HG03342 (cell line): ENCODE measurements around the gene PLPP2.

Experiments used
- ATAC-seq: cut with Tn5 transposase; IDR thresholded peaks from one replicate; pipeline ENCODE4 v1.9.1; 2021; ENCODE audit warnings: mild to moderate bottlenecking, moderate library complexity; ENCODE audit not compliant: unreplicated experiment

PLPP2 gene

DNA sequence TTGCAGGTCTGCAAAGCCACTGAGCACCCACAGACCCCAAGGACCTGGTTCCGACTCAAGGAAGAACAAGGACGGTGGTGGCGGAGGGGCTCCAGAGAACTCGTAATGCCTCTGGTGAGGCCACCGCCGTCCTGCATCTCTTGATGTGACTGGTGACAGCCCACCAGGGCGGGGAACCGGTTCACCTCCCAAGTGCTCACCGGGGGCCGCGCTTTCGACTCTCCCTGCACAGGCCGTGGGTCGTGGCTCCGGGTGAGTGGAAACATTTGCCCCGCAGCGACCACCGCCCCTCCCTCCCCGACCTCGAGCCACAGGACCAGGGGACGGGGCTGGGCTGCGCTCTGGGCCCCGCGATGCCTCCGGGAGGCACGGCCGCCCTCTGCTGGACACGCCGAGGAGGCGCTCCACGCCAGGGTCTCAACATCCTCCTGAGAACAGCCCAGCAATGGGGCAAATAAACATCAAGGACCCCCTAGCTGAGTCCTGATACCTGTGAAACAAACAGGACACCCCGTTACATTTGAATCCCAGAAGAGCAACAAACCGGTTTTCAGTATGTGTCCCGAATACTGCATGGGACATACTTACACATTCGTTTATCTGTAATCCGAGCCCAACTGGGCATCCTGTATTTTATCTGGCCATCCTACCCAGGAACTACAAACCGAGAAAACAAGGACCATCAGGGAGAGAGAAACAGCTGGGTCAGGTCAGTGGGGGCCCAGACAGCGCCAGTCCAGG, 3.9 kb upstream of the PLPP2 start:
- no peak for ATAC-seq

DNA sequence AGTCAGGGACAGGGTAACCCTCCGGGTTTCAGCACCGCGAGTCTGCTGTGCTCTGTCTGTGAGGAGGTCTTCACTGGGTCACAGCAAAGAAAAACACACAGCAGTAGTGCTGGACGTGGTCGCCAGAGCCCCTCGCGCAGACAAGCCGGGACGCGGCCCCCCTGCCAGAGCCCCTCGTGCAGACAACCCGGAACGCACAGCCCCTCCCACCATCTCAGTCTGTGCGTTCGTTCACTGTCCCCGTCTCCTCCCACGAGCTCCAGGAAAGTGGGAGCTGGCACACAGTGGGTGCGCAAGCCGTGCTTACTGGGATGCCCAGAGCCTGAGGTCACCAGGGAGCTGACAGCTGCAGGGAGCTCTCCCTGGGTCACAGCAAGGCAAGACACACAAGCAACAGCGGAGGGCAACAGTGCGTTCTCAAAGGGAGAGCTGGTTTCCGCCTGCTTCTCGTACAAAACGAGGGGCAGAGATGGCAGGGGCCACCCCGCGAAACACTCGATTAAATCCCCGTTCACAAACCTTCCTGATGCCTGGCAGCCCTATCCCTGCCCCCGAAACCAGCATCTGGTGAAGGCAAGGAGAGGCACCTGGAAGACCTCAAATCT, 3.2 kb upstream of the PLPP2 start:
- ATAC-seq, result no peak

DNA sequence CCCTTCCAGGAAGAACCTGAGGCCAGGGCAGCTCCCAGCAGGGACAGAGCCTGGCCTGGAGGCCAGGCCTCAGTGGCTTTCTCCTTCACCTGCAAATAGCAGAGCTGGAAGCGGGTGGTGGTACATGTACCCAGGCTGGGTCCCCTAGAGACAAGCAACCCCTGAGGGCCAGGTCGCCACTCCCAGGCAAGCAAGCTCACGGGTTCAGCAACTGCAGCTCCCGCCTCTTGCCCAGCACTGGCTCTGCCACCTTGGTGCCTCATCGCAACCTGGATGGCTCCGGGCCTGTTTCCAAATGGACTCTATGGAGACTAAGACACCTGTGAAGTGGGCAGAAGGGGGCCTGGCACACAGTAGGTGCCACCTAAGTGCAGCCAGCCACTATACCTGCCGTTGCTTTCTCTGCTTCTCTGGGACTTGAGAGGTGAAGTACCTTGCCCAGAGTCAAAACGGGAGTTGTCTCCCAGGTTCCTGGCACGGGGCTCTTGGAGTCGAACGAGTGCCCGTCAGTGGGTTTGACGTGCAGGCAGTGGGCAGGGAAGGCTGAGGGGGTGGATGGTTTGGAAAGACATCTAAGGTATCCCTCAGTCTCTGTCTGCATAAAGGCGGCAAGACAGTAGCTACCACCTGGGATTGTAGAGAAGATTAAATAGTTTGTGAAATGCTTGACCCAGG, 2.4 kb upstream of the PLPP2 start:
- no peak for ATAC-seq

DNA sequence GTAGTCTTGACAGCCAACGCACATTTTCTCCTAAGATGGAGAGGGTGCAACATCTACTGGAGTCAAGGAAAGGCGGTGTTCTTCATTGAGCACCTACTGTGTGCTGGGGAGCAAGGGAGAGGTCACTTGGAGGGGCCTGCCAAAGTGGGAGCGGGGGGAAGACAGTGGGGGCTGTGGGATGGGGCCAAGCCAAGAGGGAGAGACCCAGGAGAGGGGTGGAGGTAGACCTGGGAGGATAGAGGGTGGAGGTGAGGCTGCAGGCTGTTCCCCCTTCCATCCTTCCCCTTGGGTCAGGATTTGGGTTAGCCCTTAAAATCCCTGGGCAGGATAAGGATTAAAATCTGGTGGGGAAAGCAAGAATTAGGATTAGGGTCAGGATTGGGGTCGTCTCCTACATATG, 1.7 kb upstream of the PLPP2 start:
- no peak for ATAC-seq

DNA sequence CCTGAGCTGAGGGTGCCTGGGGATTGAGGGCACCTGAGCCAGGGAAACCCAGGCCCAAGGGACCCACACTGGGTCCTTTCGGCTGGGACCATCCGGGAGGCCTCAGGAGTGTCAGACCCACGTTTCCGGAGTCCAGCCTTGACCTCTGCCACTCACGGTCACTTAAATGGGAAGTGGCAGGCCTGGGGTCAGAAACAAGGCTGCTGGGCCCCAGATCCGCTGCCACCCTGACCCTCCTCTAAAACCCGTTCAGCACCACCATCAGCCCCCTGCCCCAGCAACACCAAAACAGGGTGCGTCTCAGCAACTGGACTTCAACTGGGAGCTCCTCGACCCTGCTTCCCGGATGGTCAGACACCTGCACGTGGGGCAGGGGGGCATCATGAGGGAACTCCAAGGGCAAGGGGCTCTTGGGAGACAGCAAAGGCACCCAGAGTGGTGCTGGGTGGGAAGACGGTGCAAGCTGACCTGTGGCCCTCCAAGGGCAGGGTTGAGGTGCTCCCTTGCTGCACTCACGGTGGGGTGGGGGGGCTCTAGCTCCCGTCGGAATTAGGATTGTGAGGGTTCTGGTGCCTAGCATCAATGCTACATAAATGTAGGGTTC, 1.2 kb upstream of the PLPP2 start:
- no peak for ATAC-seq

DNA sequence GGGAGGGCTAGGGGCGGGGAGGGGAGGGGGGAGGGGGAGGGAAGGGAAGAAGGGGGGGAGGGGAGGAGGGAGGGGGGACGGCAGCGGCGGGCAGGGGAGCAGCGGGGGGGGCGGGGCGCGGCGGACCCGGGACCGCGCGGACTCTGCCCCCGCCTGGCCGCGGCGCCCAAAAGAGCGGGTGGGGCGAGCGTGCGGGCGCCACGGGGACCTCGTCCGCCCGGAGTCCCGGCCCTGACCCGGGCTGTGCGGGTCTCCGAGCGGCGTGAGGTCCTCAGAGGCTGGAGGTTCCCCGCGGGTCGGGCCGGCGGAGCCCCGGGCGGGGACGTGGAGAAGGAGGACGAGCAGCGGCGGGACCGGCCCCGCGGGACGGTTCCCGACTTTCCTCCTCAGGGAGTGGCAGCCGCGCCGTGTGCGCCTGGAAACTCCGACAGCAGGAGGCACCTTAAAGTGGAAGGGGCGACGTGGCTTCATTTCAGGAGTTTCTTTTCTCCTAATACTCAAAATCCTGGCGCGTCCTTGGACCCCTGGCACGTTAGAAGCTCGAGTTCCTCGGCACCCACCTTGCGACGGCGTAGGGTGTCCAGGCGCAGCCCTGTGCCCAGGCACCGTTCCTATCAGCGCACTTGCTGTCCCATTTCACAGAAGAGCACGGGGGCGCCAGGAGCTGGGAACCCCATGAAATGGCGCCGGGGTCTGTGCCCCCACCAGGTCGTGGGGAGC, 518 bp upstream of the PLPP2 start:
- ATAC-seq, result no peak

DNA sequence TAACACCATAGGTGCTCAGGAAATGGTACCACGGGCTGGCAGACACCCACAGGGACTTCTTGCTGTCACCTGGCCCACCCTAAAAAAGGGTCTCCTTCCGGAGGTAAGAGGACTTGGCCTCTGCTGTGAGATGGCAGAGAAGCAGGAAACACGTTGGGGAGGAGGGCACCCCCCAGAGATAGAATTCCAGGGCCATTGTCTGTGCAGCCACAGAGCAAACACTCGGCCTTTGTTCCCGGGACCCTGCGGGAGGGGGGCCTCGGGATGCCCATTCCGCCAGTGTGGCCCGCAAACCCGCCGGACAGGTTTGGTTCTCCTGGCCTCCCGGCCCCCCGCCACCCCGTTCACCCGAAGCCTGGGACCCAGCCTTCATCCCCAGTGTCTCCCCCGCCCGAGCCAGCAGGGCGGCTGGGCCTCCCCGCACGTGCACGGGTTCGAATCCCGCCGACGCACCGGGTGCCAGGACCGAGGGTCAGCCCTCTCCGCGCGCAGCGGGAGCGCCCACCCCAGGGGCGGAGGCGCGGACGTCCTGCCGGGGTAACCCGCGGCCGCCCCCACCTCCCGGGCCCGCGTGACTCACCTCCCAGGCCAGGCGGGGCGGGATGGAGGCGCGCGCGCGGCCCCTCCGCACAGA, 714 bp downstream of the PLPP2 start:
- ATAC-seq, result no peak

DNA sequence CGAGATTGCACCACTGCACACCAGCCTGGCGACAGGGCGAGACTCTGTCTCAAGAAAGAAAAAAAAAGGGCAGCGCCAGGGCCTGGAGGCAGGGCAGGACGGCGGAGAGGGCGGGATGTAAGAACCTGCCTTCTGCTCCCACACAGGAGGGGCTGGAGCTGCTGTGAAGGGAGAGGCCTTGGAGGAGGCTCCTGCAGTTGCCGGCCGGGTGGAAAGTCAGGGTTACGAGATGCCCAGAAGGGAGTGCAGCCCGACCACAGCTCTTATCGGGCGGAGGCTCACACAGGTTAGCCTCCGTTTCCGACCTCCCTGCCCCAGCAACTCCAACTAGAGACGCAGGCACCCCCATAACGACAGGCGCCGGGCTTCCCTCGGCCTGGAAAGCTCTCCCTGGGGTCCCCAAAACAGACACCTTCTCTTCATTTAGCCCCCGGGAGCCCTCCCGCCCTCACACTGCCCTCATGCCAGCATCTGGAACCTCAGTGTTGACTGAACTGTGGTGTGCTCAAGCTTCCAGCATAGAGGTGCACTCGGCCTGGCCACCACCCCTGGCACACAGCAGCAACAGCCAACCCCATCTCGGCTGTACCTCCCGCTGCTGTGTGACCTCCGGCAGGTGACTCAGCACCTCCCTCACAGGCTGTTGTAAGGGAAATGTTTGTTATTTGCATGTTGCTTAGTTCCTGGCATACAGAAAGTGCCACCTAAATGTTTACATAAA, 1.4 kb downstream of the PLPP2 start:
- no peak for ATAC-seq

DNA sequence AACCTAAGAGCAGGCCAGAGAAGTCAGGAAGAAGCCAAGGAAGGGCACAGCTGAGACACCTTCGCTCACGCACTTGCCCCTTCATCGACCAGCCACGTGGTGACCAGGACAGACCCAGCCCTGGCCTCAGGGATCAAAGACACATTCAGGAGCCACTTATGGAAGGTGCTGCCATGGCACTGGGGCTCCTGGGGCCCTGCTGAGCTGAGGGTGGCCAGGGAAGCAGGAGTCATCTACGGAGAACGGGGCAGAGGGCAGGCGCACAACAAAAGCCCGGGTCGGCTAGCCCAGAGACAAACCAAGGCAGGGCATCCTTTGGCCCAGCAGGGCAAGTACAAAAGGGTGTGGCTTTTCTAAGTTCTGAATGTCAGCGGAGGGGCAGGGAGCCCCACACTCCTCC, 2.3 kb downstream of the PLPP2 start:
- ATAC-seq, result no peak

DNA sequence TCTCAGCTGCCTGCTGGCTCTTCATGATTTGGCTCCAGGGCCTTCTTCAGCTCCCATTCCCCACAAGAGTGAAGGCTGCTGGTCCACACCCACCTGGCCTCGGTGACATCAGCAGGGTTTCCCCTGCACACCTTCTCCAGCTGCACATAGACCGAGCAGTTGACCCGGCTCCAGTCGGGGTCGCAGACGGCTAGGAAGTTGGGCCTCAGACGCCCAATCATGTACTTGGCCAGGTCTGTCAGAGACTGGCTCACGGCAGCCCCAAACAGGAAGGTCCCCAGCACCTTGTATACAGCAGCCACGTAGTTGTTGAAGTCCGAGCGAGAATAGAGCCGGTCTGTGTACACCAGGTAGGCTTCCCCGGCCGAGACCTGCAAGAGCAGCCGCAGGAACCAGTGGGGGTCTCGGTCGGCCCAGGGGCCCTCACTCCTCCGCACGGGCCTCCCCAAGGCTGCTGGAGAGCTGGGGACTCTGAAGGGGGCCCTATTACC, 3.8 kb downstream of the PLPP2 start:
- no peak for ATAC-seq

DNA sequence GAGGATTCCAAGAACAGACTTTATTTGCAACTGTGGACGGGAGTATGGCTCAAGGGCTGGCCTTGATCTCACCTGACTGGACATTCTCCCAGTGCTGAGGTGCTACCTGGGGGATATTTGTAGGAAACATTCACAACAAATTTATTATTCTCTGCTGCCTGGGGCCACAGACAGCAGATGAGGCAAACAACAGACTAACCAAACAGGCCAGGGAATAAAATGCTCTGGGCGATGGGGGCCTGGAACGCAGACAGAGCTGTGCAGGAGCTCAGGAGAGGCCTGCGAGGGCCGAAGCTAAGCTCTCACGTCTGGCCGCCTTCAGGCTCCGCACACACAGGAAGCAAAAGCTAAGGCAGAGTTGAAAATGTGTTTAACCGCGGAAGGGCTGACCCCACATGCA, 7.8 kb downstream of the PLPP2 start:
- ATAC-seq, result no peak

DNA sequence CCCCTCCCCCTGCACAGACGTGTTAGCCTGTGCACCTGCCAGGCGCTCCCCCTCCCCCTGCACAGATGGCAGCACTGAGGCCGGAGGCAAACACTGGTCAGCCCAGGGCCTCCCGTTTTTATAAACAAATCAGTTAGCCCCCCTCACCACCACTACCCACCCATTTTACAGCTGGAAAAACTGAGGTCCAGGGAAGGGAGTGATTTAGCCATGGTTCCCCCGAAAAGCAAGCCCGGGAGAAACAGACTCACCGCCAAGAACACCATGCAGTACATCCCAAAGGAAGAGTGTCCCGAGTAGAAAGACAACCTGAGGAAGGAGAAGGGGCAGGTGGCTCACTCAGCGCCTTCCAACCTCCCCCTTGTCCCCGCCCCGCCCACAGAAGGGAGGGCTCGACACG, 8.7 kb downstream of the PLPP2 start:
- no peak for ATAC-seq

DNA sequence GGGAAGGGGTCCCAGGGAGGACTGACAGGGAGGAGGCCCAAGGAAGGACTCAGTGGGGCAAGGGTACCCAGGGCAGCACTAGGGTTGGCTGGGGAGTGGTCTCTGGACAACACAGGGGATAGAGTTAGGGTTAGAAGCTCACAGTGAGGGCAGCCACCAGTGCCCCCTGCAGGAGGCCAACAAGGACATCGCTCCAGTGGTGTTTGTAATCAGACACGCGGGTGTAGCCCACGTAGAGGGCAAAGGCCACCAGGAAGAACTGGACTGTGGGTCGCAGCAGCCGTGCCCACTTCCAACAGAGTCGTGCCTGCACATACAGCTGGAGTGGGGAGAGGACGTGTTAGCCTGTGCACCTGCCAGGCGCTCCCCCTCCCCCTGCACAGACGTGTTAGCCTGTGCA, 9.2 kb downstream of the PLPP2 start:
- no peak for ATAC-seq

DNA sequence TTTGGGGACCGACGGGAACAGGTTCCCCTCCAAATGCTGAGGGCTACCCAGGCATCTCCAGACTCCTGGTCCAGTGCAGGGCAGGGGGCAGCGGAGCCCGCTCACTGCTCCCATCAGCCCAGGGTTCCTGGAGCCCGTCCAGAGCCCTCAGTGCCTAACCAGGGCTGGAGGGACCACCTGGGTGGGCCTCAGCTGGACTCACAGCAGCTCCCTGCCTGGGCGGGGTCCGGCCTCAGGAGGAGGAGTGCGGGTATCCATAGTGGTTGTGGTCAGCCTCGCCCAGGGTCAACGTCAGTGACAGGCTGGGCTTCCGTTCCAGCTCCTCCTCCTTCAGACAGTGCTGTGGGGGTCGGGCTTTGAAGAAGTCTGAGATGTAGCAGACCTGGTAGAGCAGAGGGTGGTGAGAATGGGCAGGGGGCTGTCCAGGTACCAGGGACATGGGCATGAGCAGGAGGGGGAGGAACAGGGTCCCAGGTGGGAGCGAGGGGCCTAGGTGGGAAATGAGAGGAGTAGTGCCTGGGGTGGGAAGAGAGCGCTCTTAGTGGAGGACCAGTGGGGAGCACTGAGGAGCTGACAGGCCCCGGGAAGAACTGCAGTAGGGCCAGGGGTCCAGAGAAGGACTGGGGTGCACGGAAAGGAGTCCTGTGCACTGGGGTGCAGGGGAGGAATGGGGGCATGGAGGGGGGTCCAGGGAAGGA, 9.9 kb downstream of the PLPP2 start:
- ATAC-seq, result no peak

DNA sequence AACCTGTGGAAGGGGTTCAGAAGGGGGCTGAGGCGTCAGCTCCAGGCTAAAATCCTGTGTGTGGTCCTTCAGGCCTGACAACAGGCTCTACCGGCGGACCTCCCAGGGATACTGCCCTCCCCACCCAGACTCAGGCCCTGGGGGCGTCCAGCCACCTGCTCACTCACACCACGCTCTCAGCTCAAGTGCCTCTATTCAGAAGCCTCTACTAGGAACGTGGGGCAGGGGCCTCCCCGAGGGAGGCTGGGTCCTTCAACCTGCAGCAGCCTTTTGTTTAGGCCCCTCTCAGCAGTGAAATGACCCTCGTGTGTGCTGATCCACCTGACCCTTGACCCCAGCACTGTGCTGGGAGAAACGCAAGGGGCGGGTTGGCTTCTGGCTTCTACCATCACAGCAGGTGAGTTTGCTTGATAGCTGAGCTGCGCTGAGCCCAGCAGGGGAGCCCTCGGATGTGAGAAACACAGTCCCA, 10.6 kb downstream of the PLPP2 start:
- no peak for ATAC-seq

DNA sequence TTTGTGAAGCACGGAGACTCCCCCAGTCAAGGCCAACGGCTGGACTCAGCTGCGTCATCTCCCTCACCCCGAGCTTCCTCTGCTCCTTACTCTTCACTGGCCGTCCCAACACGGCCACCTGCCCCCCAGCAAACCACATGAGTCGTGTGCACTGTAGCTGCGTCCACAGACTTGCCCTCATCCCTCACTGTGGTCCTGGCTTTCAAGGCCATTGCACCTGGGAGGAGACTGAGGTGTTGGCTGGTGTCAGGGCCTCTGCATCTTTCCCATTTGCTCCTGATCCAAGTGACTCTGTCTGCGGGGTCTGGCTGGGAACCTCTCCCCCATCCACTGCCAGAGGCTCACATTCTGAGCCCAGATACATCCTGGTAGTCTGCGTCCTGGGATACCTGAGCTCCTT, 11.5 kb downstream of the PLPP2 start:
- no peak for ATAC-seq

DNA sequence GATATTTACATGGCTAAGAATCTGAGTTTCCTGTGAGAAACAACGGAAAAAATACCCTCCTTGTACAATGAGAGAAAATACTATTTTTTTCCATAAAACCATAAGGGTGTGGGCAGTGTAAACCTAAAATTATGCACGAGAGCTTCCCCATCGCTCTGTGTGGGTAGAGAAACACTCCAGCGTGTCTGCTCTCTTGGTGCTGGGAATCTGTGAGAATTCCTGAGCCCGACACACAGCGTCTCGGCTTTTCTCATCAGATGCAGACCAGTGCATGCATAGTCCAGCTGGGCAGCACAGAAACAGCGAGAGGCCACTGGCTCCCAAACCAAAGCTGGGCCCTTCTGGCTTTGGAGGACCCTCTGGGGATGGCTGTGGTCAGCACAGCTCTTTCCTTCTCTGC, 12.0 kb downstream of the PLPP2 start:
- ATAC-seq, result no peak

DNA sequence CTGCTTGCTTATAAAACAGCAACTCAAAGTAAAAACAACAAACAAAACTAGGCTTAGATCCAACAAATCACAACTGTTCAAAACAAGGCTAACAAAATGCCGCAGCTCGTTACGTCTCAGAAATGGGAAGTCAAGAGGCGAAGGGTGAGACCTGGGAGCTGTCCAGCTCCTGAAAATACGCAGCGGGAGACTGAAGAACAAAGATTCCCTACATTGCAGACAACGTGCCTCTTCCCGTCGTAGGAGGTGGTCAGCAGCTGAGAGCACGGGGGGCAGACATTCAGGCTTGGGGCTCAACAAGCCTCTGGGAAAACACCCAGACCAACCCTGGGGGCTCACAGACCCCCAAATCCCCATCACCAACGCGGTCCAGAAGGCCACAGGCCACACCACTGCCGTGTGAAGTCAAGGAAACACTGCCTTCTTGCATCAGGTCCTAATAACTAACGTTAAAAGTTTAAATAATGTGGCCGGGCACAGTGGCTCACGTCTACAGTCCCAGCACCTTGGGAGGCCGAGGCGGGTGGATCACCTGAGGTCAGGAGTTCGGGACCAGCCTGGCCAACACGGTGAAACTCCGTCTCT, 13.5 kb downstream of the PLPP2 start:
- ATAC-seq, result no peak

DNA sequence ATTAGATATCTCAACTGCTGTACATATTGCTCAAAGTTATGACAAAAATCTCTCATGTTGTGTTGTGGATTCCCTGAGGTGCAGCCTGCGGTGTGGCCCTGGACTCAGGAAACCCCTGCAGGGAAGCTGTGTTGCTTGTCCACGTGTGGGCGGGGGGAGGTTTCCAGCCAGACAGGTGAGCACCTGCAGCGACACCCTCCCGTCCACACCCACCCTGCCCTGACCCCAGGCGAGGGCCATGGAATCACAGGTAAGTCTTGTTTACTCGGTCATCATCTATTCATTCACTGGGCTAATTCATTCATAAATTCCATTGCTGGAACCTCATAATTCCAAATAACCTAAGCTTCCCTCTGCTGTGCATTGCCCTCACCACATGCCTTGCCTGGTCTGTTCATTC, 14.1 kb downstream of the PLPP2 start:
- ATAC-seq, result no peak
